Neural progenitor cell (in vitro differentiated cells): ENCODE measurements around the gene NUP93.

ENCODE experiments used
- CTCF ChIP-seq: fragments of 200-600 bp; sonication (generic); IDR thresholded peaks from 2 replicates; pipeline ENCODE4 v1.5.1; 2017; ENCODE audit warnings: antibody characterized with exemption, mild to moderate bottlenecking
- EZH2phosphoT487 ChIP-seq: fragments of 200-600 bp; sonication (generic); IDR thresholded peaks from 2 replicates; pipeline ENCODE4 v1.6.1; 2017; ENCODE audit warnings: antibody characterized with exemption

GRCh38 chr16:56844056-56844455 is 114.1 kb downstream of the NUP93 start:
- no peak for TF ChIP-seq CTCF
- TF ChIP-seq EZH2phosphoT487 = no peak
